ENCODE measurements around the gene TNC.

DNA sequence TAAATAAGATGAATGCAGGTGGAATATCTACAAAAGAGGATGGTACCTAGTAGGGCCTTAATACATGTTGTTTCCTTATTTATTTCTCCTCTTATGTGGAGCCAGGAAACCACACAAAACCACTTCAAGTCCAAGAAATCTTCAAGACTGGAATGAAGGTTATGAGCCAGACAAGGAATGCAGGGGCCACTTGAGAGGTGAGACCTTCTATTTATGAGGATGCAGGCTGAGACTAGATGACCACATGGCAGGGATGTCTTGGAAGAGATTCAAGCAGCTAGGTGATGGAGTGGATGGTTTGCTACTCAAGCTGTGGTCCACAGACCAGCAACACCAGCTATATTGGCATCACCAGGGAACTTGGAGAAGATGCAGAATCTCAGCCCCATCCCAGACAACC, 92.2 kb downstream of the TNC start:
- TF ChIP-seq, protein P1, sequence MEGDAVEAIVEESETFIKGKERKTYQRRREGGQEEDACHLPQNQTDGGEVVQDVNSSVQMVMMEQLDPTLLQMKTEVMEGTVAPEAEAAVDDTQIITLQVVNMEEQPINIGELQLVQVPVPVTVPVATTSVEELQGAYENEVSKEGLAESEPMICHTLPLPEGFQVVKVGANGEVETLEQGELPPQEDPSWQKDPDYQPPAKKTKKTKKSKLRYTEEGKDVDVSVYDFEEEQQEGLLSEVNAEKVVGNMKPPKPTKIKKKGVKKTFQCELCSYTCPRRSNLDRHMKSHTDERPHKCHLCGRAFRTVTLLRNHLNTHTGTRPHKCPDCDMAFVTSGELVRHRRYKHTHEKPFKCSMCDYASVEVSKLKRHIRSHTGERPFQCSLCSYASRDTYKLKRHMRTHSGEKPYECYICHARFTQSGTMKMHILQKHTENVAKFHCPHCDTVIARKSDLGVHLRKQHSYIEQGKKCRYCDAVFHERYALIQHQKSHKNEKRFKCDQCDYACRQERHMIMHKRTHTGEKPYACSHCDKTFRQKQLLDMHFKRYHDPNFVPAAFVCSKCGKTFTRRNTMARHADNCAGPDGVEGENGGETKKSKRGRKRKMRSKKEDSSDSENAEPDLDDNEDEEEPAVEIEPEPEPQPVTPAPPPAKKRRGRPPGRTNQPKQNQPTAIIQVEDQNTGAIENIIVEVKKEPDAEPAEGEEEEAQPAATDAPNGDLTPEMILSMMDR (IDR thresholded peaks at IDR 0.05) = no peak
- no peak for TF ChIP-seq POLR2A (IDR thresholded peaks at IDR 0.05)

Data from heart left ventricle (tissue), 13 donors.